Cardiac muscle cell (in vitro differentiated cells and primary cell): ENCODE results near the gene C1orf115. TPM values are rescaled to one million over a fixed set of nuclear protein-coding genes. Genes with fewer than 3 reads are reported as not detected.

Source experiments
- DNase-seq, 2 donors: peaks; one replicate each; pipeline versions ENCODE4 v3.0.0 to v3.0.0-alpha.2; 2010 to 2017; ENCODE audit warnings: low read depth in 1 of 2, low spot score in 1 of 2
- H3K27ac ChIP-seq: fragments of 200-600 bp; sonication (generic); 2 replicates; pipeline ENCODE4 v1.5.1; 2016
- H3K27me3 ChIP-seq: fragments of 200-600 bp; sonication (generic); 2 replicates; pipeline ENCODE4 v1.6.0; 2016; ENCODE audit warnings: control low read depth
- H3K36me3 ChIP-seq: fragments of 200-600 bp; sonication (generic); 2 replicates; pipeline ENCODE4 v1.5.1; 2016; ENCODE audit warnings: control low read depth
- H3K4me1 ChIP-seq: fragments of 200-600 bp; sonication (generic); 2 replicates; pipeline ENCODE4 v1.8.1; 2017; ENCODE audit warnings: low read depth, mild to moderate bottlenecking, mixed run types
- H3K4me3 ChIP-seq: fragments of 200-600 bp; sonication (generic); 2 replicates; pipeline ENCODE4 v1.5.1; 2016; ENCODE audit warnings: mild to moderate bottlenecking
- H3K9me3 ChIP-seq: fragments of 200-600 bp; sonication (generic); 2 replicates; pipeline ENCODE4 v1.5.1; 2017; ENCODE audit warnings: low read depth, mild to moderate bottlenecking, control low read depth
- CTCF ChIP-seq: IDR thresholded peaks from 2 replicates; pipeline ENCODE4 v1.5.1; 2012; ENCODE audit warnings: low read depth, mild to moderate bottlenecking, low read length
- polyA plus RNA-seq: library from polyadenylated mRNA; unstranded; fragments of >200 nt; fragmentation: Nextera tagmentation; extraction: Ambion mirVana; gene quantifications from 2 replicates; pipeline ENCODE4 v1.2.1, GENCODE V29; 2016
- total RNA-seq: library from RNA; depleted of rRNA; stranded (reverse); fragments of >200 nt; gene quantifications from 2 replicates; pipeline ENCODE4 v1.2.3, GENCODE V29; 2016

Gene C1orf115
- total and polyA plus RNA-seq, 2 experiments from 2014 or later = 5.3 to 7.5 TPM

GRCh38 chr1:220696226-220696862 lies 6.2 kb downstream of the C1orf115 start:
- Histone ChIP-seq H3K4me3 (no peak overlapping the region), H3K27ac (no peak overlapping the region), H3K4me1 (no peaks in the 10 kb centered on the region), H3K36me3 (no peaks in the 10 kb centered on the region), H3K27me3 (peaks cover 23% of the 10 kb centered on the region), H3K9me3 (no peaks in the 10 kb centered on the region)
- TF ChIP-seq CTCF = no peak
- no peak for DNase-seq

GRCh38 chr1:220696863-220697231 lies 6.7 kb downstream of the C1orf115 start:
- no peak overlapping the region for H3K27ac ChIP-seq
- H3K4me3 ChIP-seq = no peak overlapping the region
- DNase-seq = peak in 1 of 2 donors; percentile 36
- H3K27me3 ChIP-seq = peaks cover 18% of the 10 kb centered on the region
- no peak for TF ChIP-seq CTCF
- H3K4me1 ChIP-seq = no peaks in the 10 kb centered on the region
- no peaks in the 10 kb centered on the region for H3K36me3 ChIP-seq
- no peaks in the 10 kb centered on the region for H3K9me3 ChIP-seq

- DNase-seq = no peak
- Histone ChIP-seq H3K27ac (no peak overlapping the region), H3K27me3 (peaks cover 13% of the 10 kb centered on the region), H3K4me3 (no peak overlapping the region), H3K36me3 (no peaks in the 10 kb centered on the region), H3K4me1 (no peaks in the 10 kb centered on the region), H3K9me3 (no peaks in the 10 kb centered on the region)
- no peak for TF ChIP-seq CTCF
These were observed 7.2 kb downstream of the C1orf115 start for GRCh38 chr1:220697326-220697725.

- no peak overlapping the region for H3K27ac ChIP-seq
- TF ChIP-seq CTCF = no peak
- no peak for DNase-seq
These were observed 8.4 kb downstream of the C1orf115 start for GRCh38 chr1:220698607-220699016.

GRCh38 chr1:220699044-220699443 lies 8.9 kb downstream of the C1orf115 start:
- Histone ChIP-seq H3K4me1 (no peaks in the 10 kb centered on the region), H3K27me3 (no peaks in the 10 kb centered on the region), H3K27ac (no peak overlapping the region), H3K36me3 (no peaks in the 10 kb centered on the region), H3K9me3 (no peaks in the 10 kb centered on the region), H3K4me3 (no peak overlapping the region)
- DNase-seq = no peak
- no peak for TF ChIP-seq CTCF

More at GRCh38 chr1:220698607-220699016, 8.4 kb downstream of the C1orf115 start:
- Histone ChIP-seq H3K27me3 (no peaks in the 10 kb centered on the region), H3K36me3 (no peaks in the 10 kb centered on the region), H3K4me3 (no peak overlapping the region), H3K4me1 (no peaks in the 10 kb centered on the region), H3K9me3 (no peaks in the 10 kb centered on the region)
